Stomach smooth muscle (tissue), 2 donors: ENCODE data around the gene GPS1.

ENCODE experiments used
- H3K27ac ChIP-seq: one replicate; pipeline ENCODE4 v1.7.0; 2013; ENCODE audit warnings: mild to moderate bottlenecking, low read length, inconsistent platforms
- H3K27me3 ChIP-seq, 2 donors: one replicate each; pipeline ENCODE4 v1.7.0; 2013; ENCODE audit warnings: low read length in 2 of 2; ENCODE audit not compliant: insufficient read depth in 2 of 2, control insufficient read depth in 1 of 2
- H3K36me3 ChIP-seq, 2 donors: one replicate each; pipeline ENCODE4 v1.7.0; 2013; ENCODE audit warnings: low read length in 2 of 2; ENCODE audit not compliant: control insufficient read depth in 2 of 2, insufficient read depth in 2 of 2
- H3K4me1 ChIP-seq: one replicate; pipeline ENCODE4 v1.7.0; 2013; ENCODE audit warnings: low read length; ENCODE audit not compliant: control insufficient read depth, insufficient read depth
- H3K4me3 ChIP-seq, 2 donors: one replicate each; pipeline ENCODE4 v1.7.0; 2013; ENCODE audit warnings: low read length in 2 of 2
- H3K9ac ChIP-seq, 2 donors: one replicate each; pipeline ENCODE4 v1.7.0; 2013; ENCODE audit warnings: low read length in 2 of 2, mild to moderate bottlenecking in 1 of 2
- H3K9me3 ChIP-seq, 2 donors: one replicate each; pipeline ENCODE4 v1.7.0; 2013; ENCODE audit warnings: low read length in 2 of 2; ENCODE audit not compliant: control insufficient read depth in 2 of 2
- donor health status: healthy.
- donor health status: Pancreatic carcinoma.

Gene GPS1

GRCh38 chr17:82055023-82055964, 3.6 kb downstream of the GPS1 start:
- Histone ChIP-seq H3K9ac (no peak overlapping the region), H3K27me3 (no peaks in the 10 kb centered on the region), H3K4me1 (peaks cover 27% of the 10 kb centered on the region), H3K9me3 (no peaks in the 10 kb centered on the region), H3K4me3 (no peak overlapping the region), H3K36me3 (peaks cover 21 to 28% of the 10 kb centered on the region in 2 donors), H3K27ac (no peak overlapping the region)

GRCh38 chr17:82055965-82056728, 4.4 kb downstream of the GPS1 start:
- H3K36me3 ChIP-seq, result peaks cover 21 to 31% of the 10 kb centered on the region in 2 donors
- H3K27me3 ChIP-seq, result no peaks in the 10 kb centered on the region
- no peaks in the 10 kb centered on the region for H3K9me3 ChIP-seq
- H3K27ac ChIP-seq, result no peak overlapping the region
- H3K9ac ChIP-seq, result no peak overlapping the region
- peaks cover 19% of the 10 kb centered on the region for H3K4me1 ChIP-seq
- H3K4me3 ChIP-seq, result no peak overlapping the region

- H3K9me3 ChIP-seq, result no peaks in the 10 kb centered on the region
- H3K9ac ChIP-seq, result no peak overlapping the region
- H3K27ac ChIP-seq, result no peak overlapping the region
- H3K4me3 ChIP-seq, result no peak overlapping the region
- no peaks in the 10 kb centered on the region for H3K27me3 ChIP-seq
- H3K36me3 ChIP-seq, result peaks cover 21 to 34% of the 10 kb centered on the region in 2 donors
- H3K4me1 ChIP-seq, result peaks cover 19% of the 10 kb centered on the region
Observed at GRCh38 chr17:82056729-82057621, 5.3 kb downstream of the GPS1 start.

- H3K4me1 ChIP-seq, result peaks cover 6% of the 10 kb centered on the region
- no peak overlapping the region for H3K27ac ChIP-seq
- H3K27me3 ChIP-seq, result no peaks in the 10 kb centered on the region
- H3K4me3 ChIP-seq, result no peak overlapping the region
- no peak overlapping the region for H3K9ac ChIP-seq
- H3K9me3 ChIP-seq, result no peaks in the 10 kb centered on the region
- peaks cover 24 to 43% of the 10 kb centered on the region in 2 donors for H3K36me3 ChIP-seq
Observed at GRCh38 chr17:82058230-82058854, 6.6 kb downstream of the GPS1 start.

- Histone ChIP-seq H3K27me3 (no peaks in the 10 kb centered on the region), H3K36me3 (peaks cover 23 to 44% of the 10 kb centered on the region in 2 donors), H3K9me3 (no peaks in the 10 kb centered on the region), H3K4me1 (peaks cover 3% of the 10 kb centered on the region), H3K9ac (no peak overlapping the region), H3K27ac (no peak overlapping the region), H3K4me3 (no peak overlapping the region)
Observed at GRCh38 chr17:82058855-82059249, 7.2 kb downstream of the GPS1 start.

GRCh38 chr17:82059272-82060000, 7.7 kb downstream of the GPS1 start:
- Histone ChIP-seq H3K9me3 (no peaks in the 10 kb centered on the region), H3K9ac (no peak overlapping the region), H3K36me3 (peaks cover 19 to 45% of the 10 kb centered on the region in 2 donors), H3K27me3 (no peaks in the 10 kb centered on the region), H3K4me1 (peaks cover 8% of the 10 kb centered on the region), H3K27ac (no peak overlapping the region), H3K4me3 (no peak overlapping the region)

- Histone ChIP-seq H3K36me3 (peaks cover 13 to 42% of the 10 kb centered on the region in 2 donors), H3K4me1 (peaks cover 13% of the 10 kb centered on the region), H3K9ac (no peak overlapping the region), H3K27ac (no peak overlapping the region), H3K27me3 (no peaks in the 10 kb centered on the region), H3K9me3 (no peaks in the 10 kb centered on the region), H3K4me3 (no peak overlapping the region)
Observed at GRCh38 chr17:82060001-82060380, 8.3 kb downstream of the GPS1 start.

- no peak overlapping the region for H3K27ac ChIP-seq
- H3K4me3 ChIP-seq, result no peak overlapping the region
- H3K4me1 ChIP-seq, result peaks cover 16% of the 10 kb centered on the region
- no peaks in the 10 kb centered on the region for H3K27me3 ChIP-seq
- H3K9me3 ChIP-seq, result no peaks in the 10 kb centered on the region
- no peak overlapping the region for H3K9ac ChIP-seq
- peaks cover 12 to 37% of the 10 kb centered on the region in 2 donors for H3K36me3 ChIP-seq
Observed at GRCh38 chr17:82060614-82061013, 8.9 kb downstream of the GPS1 start.

GRCh38 chr17:82061047-82061925, 9.6 kb downstream of the GPS1 start:
- no peak overlapping the region for H3K27ac ChIP-seq
- no peaks in the 10 kb centered on the region for H3K27me3 ChIP-seq
- no peaks in the 10 kb centered on the region for H3K9me3 ChIP-seq
- peaks cover 12 to 32% of the 10 kb centered on the region in 2 donors for H3K36me3 ChIP-seq
- no peak overlapping the region for H3K4me3 ChIP-seq
- no peak overlapping the region for H3K9ac ChIP-seq
- H3K4me1 ChIP-seq, result peaks cover 22% of the 10 kb centered on the region
